HPDE6-E6E7 (cell line): Measurements from ENCODE around the gene CHTF18.
"Not testable (repeated sequence)": the region's sequence is repeated elsewhere in the genome, so short reads cannot be mapped to it uniquely, and the experiment has no call there.

Source experiments
- DNase-seq: peaks from one replicate; pipeline ENCODE4 v3.0.0; 2011; ENCODE audit warnings: missing footprints; ENCODE audit errors: extremely low spot score

Gene CHTF18

DNA sequence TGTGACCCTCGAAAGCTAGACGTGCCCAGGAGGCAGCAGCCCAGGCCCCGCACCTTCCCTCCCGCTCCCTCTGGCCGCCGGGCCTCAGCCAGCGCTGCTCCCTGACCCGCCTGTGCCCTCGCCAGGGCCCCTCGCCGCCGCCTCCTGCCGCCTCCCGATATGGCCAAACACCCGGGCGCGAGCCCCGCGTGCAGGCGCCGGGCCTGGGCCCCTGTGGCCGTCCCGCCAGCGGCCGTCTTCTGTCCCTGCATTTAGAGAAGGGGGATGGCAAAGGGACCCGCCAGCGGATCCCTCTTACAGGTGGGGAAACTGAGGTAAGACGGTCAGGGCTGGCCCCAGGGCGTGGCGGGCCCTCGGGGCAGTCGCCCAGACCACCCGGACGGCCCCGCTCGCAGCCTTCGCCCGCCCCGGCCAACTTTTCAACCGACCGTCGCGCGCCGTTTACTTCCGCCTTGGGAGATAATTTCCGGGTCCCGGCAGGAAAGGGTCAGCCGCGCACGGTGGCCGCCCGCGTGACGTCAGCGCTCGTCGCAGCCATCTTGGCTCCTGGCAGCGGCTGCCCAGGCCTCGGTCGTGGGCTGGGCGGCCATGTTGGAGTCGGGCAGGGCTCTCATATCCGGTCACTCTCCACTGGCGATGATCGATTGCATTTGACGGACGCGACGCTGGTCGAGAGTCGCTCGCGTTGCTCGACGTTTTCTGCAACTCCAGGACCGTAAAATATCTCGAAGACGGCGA, 19.1 kb downstream of the CHTF18 start:
- peak; percentile 91 for DNase-seq

DNA sequence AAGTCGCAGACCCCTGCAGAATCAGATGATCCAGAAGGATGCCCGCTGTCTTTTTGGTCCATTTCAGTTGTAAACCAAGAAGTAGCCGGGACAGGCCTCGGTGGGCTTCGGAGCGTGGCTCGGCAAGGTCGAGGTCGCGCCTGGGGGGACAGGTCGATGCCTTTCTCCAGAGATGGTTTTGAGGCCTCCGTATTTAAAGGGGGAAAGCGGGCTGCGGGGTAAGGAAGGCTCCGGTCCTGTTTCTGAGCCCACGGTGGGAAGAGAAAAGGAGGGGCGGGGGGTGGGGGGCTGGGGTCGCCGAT, 19.6 kb downstream of the CHTF18 start:
- no peak for DNase-seq

DNA sequence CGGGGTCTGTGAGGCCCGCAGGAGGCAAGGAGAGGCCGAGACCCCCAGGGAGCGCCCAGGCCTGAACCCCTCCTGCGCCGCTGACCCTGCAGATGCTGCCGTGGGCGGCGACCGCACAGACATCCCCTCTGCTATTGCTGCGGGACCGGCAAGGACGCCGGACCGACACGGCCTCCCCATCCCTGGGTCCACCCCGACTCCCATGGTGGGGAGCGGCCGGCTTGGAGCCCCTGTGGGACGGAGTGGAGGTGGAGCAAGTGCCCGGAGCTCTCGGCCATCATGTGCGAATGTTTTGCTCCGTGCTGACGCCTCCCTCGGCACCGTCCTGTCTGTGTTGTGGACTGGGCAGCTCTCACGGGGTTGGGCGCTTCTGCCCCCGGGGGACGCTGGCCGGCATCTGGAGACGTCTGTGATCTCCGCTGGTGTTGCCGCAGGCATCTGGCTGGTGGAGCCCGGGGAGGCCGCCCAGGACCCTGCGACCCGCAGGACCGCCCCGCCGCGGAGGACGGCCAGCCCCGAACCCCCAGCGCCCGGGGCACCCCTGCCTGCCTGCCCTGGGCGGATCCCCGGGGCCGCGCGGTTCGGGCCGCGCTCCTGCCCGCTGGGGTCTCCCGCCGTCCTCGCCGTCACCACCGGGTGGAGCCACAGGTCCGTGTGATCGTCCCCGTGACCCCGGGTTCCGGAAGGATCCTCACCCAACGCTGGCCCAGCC, 24.9 kb downstream of the CHTF18 start:
- no peak for DNase-seq

DNA sequence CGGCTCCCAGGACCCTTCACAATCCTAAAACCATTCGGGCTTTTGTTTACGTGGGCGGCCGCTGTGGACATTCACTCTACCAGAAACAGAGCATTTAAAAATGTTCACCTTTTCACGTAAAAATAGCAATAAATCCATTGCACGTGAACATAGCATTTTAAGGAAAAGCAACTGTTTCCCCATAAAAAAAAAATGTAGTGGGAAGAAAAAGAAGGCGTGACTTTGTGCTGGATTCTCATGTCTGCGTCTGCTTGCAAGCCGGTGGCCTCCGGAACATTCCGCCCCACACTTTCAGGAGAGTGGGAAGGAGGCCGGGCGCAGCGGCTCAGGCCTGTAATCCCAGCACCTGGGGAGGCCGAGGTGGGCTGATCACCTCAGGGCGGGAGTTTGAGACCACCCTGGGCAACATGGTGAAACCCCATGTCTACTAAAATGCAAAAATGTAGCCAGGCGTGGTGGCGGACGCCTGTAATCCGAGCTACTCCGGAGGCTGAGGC, 25.5 kb downstream of the CHTF18 start:
- no peak for DNase-seq

DNA sequence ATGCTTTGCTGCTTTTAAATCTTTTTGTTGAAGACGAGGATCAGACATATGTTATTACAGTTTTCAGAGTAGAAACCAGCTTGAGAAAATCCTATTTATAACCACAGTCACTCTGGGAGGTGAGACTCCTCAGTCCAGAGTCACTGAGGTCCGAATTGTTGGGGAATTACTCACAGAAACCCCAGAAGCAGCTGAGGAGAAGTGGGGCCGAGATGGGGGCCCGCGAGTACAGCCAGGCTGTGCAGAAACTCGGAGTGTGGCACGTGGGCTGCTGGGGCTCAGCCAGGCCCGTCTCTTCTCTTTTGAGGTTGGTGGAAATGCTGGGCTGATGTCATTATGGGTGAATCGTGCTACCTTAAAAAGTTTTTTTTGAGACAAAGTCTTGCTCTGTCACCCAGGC, 26.6 kb downstream of the CHTF18 start:
- DNase-seq, result no peak

DNA sequence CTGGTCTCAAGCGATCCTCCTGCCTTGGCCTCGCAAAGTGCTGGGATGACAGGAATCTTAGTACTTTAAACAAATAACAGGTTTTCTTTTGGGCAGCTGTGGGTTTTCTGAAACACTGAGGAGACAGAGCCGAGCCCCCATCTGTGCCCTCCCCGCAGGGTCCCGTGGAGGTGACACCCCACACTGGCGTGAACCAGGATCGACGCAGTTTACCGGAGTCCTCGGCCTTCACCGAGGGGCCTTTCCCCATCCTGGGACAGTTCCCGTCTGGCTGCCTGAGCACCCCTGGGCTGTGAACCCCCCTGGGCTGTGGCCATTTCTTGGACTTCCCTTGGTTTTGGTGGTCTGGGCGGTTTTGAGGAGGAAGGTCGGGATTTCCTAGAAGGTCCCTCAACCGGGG, 27.4 kb downstream of the CHTF18 start:
- no peak for DNase-seq

DNA sequence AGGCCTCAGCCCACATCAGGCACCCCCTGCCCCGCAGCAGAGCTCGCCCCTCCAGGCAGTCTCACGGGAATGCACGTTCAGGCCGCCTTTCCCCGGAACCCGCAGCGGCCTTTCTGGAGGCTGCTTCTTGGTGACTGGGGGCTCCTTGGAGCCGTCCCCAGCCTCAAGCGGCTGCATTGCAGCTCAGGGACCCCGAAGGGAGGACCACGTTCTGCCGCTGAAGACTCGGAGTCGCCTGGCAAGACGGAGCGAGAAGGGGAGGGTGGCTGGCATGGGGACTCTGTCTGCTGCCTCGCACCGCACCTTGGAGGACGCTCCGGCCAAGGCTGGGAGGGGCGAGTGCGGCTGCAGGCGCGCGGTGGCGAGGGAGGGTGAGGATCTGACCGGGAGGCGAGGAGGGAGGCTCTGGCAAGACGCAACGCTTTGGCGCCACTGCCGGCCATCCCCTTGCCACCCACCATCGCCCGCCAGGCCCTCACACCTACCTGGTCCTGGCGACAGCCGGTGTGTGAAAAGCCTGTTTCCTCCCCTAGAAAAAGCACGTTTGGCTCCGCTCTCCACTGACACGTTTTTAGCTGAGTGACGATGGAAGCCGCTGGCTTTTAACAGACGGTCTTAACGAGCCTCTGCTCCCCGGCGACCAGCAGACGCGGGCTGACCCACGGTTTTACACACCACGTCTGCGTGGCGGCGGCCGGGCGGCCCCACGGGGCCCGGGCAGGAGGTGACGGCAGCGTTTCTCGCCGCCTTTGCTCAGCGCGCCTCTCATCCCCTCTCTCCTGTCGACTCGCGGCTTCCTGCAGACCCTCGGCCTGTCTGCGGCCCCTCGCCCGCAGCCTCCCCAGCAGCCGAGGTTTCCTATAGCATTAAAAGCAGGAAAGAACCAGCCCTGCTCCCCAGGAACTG, 28.8 kb downstream of the CHTF18 start:
- DNase-seq, result no peak

DNA sequence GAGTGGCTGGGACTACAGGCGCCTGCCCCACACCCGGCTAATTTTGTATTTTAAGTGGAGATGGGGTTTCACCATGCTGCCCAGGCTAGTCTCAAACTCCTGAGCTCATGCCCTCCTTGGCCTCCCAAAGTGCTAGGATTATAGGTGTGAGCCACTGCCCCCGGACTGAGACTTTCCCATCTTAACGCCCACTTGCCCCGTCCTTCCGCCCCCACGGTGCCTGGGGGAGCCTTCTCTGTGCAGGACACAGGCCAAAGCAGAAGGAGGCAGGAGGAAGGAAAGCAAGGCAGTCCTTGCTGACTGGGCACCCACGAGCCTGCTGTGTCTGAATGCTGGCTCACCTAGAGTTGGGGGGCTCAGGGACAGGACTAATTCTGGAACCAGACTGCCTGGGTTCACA, 29.7 kb downstream of the CHTF18 start:
- no peak for DNase-seq

DNA sequence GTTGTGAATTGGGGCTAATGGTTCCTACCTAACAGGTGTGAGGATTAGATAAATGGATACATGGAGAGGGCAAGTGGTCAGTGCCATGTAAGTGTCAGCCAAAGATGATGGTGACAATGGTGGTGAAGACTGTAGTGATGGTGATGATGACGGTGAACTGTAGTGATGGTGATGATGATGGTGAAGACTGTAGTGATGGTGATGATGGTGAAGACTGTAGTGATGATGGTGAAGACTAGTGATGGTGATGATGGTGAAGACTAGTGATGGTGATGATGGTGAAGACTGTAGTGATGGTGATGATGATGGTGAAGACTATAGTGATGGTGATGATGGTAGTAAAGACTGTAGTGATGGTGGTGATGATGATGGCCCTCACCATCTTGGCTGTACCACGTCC, 30.2 kb downstream of the CHTF18 start:
- no peak for DNase-seq

DNA sequence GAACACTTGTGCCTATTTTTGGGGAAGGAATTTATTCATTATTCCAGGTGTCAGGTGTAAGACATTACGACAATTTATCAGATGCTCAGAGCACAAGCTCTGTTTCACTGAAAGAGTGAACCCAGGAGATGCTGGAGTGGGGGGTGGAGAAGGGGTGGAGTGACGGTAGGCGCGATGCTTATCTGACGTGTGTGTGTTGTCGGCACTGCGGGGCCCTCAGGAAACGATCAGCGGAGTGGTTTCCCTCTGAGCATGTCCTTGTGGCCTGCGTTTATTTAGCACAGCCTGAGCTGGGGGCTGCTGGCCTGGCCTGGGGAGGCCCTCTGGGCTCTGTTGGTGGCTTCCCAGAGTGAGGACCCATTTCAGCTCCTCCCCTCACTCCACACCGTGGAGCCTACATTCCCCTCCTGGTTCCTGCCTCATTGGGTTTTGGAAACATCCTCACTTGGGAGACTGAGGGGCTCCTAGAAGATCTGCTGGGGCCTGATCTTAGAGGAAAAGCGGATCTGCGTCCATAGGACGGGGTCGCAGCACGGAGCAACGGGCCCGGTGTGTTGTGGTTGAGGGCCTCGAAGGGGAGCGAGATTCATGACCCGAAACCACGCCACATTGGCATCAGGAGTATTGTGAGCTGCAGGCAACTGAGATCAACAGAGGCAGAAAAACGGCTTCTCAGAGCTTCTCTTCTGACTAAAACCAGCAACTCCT, 31.1 kb downstream of the CHTF18 start:
- no peak for DNase-seq

DNA sequence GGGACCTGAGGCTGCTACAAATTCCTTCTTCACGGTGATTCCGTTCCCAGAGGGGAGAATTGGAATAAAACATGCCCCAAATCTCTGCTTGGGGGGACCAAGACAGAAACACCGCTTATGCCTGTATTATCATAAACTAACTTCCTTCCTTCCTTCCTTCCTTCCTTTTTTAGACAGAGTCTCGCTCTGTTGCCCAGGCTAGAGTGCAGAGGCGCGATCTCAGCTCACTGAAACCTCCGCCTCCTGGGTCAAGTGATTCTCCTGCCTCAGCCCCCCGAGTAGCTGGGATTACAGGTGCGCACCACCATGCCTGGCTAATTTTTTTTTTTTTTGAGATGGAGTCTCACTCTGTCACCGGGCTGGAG, 31.6 kb downstream of the CHTF18 start:
- not testable (repeated sequence) for DNase-seq

DNA sequence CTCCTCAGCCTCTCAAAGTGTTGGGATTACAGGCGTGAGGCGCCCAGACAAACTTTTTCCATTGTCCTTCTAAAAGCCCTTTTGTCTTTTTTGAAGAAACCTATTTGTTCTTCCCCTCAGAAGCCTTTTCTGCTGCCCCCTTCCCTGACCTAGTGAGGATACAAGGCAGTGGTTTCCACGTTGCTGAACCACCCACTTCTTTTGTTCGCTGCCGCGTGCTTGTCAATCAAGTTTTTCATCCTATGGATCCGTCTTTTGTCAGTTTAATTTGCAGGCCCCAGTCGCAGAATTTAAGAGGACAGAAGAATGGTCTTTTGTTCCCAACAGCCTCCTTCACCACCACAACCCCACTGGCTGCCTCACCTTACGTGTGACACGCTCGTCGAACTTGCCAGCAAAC, 32.3 kb downstream of the CHTF18 start:
- no peak for DNase-seq

DNA sequence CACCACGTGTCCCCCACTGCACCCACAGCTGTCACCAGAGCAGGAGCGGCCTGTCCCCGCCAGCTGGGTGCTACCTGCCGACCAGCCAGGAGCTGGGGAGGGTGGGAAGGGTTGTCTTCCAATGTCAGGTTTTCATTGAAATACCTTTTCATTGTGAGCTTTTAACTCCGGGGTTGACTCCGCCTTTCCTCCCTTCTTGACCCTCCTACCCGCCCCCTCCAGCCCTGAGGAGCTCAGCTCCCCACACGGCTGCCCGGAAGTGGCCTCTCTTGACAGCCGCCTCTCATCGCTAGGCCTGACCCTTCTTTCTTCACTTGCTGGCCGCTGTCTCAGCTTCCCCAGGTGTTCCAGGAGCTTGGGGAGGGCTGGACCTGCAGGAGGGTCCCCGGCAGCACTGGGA, 33.3 kb downstream of the CHTF18 start:
- DNase-seq, result no peak

DNA sequence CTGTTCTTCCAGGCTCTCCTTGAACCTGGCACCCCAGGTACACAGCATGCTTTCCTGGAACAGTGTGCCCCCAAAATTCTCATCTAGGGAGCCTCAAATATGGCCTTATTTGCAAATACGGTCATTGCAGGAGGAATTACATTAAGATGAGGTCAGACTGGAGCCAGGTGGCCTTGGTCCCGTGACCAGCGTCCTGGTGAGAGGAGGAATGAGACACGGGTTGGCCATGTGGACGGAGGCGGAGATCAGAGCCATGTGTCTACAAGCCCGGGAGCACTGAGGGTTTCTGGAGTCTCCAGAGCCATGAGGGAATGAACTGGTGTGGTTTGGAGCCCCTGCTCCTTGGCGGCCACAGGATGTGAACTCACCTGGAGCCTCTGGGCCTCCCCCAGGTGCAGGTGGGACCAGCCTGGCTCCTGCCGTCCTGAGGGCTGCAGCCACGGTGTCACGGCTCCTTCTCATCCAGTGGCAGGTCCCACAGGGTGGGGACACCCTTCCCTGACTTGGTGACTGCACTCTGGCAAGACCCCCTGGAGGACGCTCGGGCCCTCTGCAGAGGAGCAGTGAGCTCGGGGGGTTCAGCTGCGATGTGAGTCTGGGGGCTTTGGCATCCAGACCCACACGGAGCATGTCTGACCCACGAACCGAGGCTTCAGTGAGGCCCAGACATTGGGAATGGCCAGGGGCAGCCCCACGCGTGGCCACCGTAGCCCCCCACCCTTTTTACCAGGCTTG, 33.9 kb downstream of the CHTF18 start:
- DNase-seq, result no peak

DNA sequence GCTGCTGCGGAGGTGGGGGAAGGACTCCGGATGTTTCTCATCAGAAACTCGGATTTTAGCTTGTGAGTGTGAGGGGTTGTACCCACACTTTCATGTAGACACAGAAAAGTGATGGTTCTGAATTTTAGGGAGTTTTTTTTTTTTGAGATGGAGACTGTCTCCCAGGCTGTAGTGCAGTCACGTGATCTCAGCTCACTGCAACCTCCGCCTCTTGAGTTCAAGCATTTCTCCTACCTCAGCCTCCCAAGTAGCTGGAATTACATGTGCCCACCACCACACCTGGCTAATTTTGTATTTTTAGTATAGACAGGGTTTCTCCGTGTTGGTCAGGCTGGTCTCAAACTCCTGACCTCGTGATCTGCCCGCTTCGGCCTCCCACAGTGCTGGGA, 34.5 kb downstream of the CHTF18 start:
- no peak for DNase-seq

DNA sequence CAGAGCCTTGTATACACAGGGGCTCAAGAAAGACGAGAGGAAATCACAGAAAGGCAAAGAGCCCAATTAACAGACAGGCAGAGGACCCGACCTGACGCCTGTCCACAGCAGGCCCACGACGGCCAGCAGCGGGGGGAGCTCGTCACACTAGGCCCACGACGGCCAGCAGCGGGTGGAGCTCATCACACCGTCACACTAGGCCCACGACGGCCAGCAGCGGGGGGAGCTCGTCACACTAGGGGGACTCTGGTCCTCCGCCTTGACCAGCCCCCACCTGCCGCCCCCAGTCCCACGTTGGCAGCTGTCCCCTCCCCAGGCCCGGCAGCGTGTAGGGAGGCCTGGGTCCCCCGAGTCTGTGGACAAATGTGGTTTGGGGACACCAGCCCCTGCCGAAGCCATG, 35.8 kb downstream of the CHTF18 start:
- no peak for DNase-seq

DNA sequence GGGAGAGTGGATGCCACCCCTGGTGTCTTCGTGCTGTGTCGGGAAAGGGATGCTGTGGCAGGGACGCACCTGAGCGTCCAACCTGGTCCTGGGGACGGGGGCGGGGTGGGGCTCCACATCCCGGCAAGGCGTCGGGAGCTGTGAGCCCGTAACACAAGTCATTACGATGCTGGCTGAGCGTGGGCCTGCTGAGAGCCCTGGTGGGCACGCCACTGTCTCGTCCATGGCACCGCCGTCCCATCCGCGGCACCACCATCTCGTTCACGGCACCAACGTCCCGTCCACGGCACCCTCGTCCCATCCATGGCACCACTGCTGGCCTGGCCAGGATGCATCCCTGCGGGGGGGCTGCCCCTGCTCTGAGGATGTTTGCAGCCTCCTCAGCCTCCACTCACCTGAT, 36.2 kb downstream of the CHTF18 start:
- no peak for DNase-seq

DNA sequence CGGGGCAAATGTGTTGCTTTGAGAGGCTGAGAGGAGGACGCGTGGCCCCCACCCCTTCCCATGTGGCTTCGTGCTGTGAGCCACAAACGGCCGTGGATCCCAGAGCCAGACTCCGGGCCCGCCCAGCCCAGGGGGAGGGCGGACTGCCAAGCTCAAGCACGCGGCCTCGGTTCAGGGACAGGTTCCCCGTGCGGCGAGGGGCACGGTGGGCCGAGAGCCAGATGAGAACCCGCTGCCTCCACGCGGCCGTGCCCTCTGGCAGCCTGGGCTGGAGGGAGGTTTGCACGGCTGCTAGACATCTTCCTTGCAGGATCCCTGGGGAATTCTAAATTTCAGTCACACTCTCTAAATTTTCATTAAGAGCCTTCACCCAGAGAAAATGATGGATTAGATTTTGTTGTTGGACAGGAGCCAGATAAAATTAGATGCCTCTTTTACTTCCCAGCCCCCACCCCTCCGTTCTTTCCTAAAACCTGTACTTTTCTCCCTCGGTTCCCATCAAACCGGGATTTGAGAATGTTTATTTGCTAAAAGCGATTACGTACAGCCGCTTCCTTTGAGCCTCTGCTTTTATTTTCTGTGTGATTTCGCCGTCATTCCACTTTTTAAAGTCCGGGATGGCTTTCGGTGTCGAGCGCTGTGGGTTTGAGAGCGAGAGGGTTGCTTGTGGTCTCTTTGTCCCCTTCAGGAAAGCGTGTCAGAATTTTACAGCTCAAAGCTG, 37.1 kb downstream of the CHTF18 start:
- DNase-seq, result no peak

DNA sequence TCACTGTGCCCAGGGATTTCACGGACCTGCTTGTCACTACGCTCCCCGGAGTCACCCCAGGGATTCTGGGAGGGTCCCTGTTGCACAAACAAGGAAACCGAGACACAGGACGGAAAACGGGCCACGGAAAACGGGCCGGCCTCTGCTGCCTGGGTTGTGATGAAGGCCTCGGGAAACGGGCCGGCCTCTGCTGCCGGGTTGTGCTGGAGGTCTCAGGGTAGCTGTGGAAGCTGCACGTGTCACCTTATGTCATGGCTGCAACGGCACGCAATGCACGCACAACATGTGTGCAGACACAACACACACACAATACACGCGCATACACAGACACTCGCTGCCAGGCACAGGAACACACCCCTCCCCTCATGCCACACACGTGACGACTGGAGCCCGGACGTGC, 39.1 kb downstream of the CHTF18 start:
- no peak for DNase-seq

DNA sequence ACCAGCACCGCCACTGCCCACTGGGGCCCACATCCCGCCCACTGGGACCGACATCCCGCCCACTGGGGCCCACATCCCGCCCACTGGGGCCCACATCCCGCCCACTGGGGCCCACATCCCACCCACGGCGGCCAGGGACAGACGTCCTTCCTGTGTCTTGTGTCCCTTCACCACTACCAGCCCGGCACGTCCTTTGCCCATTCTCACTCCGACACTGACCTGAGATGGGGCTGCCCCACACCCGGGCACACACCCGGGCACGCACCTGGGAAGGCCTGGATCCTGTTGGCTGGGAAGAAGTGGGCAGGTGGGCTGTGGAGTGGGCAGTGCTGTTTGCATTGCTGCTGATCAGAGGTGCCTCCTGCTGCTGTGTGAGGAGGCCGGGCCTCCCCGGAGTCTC, 40.5 kb downstream of the CHTF18 start:
- DNase-seq, result no peak
